GM23338 (cell line): Measurements from ENCODE around the gene GPR78.

Experiments used
- EZH2 ChIP-seq: fragments of 200-600 bp; sonication (generic); IDR thresholded peaks from one replicate; pipeline ENCODE4 v1.8.0; 2017; ENCODE audit warnings: antibody characterized with exemption, mild to moderate bottlenecking, low read depth; ENCODE audit not compliant: unreplicated experiment
- POLR2AphosphoS5 ChIP-seq: IDR thresholded peaks from 2 replicates; pipeline ENCODE4 v1.6.1; 2016; ENCODE audit warnings: antibody characterized with exemption, low read depth
- TF ChIP-seq, protein P1 (sequence below), 2 experiments: fragments of 200-600 bp in 1 of 2; sonication (generic) in 1 of 2; conservative IDR thresholded peaks; 2 replicates each; pipeline versions ENCODE4 v1.5.1 to v1.6.1; 2016 to 2017; ENCODE audit warnings: antibody characterized with exemption in 2 of 2, low read depth in 2 of 2, mild to moderate bottlenecking in 2 of 2, moderate library complexity in 1 of 2

DNA sequence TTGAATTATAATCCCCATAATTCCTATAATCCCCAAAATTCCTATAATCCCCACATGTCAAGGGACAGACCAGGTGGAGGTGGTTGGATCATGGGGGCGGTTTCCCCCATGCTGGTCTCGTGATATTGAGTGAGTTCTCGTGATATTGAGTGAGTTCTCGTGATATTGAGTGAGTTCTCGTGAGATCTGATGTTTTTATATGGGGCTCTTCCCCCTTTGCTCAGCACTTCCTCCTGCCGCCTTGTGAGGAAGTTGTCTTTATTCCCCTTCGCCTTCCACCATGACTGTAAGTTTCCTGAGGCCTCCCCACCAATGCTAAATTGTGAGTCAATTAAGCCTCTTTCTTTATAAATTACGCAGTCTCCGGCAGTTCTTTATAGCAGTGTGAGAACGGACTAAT lies 36.6 kb upstream of the GPR78 start:
- TF ChIP-seq EZH2 (no peak), POLR2AphosphoS5 (no peak)
- TF ChIP-seq, protein P1, sequence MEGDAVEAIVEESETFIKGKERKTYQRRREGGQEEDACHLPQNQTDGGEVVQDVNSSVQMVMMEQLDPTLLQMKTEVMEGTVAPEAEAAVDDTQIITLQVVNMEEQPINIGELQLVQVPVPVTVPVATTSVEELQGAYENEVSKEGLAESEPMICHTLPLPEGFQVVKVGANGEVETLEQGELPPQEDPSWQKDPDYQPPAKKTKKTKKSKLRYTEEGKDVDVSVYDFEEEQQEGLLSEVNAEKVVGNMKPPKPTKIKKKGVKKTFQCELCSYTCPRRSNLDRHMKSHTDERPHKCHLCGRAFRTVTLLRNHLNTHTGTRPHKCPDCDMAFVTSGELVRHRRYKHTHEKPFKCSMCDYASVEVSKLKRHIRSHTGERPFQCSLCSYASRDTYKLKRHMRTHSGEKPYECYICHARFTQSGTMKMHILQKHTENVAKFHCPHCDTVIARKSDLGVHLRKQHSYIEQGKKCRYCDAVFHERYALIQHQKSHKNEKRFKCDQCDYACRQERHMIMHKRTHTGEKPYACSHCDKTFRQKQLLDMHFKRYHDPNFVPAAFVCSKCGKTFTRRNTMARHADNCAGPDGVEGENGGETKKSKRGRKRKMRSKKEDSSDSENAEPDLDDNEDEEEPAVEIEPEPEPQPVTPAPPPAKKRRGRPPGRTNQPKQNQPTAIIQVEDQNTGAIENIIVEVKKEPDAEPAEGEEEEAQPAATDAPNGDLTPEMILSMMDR (conservative IDR thresholded peaks at IDR 0.05; ENCODE audit: low read depth in 2 of 2): no peak
